ENCODE measurements around the gene NEK4. TPM values are rescaled to one million over a fixed set of nuclear protein-coding genes. Genes with fewer than 3 reads are reported as not detected.
"Not testable (repeated sequence)": the region's sequence is repeated elsewhere in the genome, so short reads cannot be mapped to it uniquely, and the experiment has no call there.

Gene NEK4
- total and polyA plus RNA-seq, 7 experiments from 2014 or later = 9.0 to 28.4 (median 15.4) TPM

GRCh38 chr3:52779837-52780585 lies 9.3 kb upstream of the NEK4 start:
- no peak overlapping the region for H3K27ac ChIP-seq (ENCODE audit: low read depth, low read length)
- no peak overlapping the region for H3K4me3 Mint-ChIP-seq
- no peak overlapping the region for H3K4me3 ChIP-seq (ENCODE audit: low read length)
- H3K27ac Mint-ChIP-seq = no peak overlapping the region
- ATAC-seq = peak; percentile 10
- H3K9me3 ChIP-seq (ENCODE audit: control insufficient read depth in 2 of 3, low read length in 3 of 3) = no peaks in the 10 kb centered on the region
- H3K36me3 ChIP-seq (ENCODE audit: control insufficient read depth in 2 of 3, insufficient read depth in 3 of 3, low read length in 3 of 3) = no peaks in the 10 kb centered on the region
- CTCF ChIA-PET = no interaction called here
- H3K36me3 Mint-ChIP-seq = no peaks in the 10 kb centered on the region
- H3K9me3 Mint-ChIP-seq = no peaks in the 10 kb centered on the region
- no peaks in the 10 kb centered on the region for H3K4me1 ChIP-seq (ENCODE audit: control insufficient read depth in 2 of 2, insufficient read depth in 2 of 2, low read length in 2 of 2)
- H3K27me3 ChIP-seq (ENCODE audit: control insufficient read depth in 2 of 2, insufficient read depth in 2 of 2, low read length in 2 of 2) = no peaks in the 10 kb centered on the region
- intact Hi-C loops (cut with micrococcal nuclease) = loop anchor here in 1 of 2 donors (10.0 kb wide), 1 partner anchor 265 kb away; the partner anchor contains the start of gene SFMBT1
- POLR2A ChIA-PET = no interaction called here
- H3K27me3 Mint-ChIP-seq = peaks cover 0 to 14% (median 3%) of the 10 kb centered on the region in 5 donors
- DNase-seq = no peak
- peaks cover 0 to 11% (median 0%) of the 10 kb centered on the region in 7 donors for H3K4me1 Mint-ChIP-seq

- H3K27me3 ChIP-seq (ENCODE audit: control insufficient read depth in 2 of 2, insufficient read depth in 2 of 2, low read length in 2 of 2) = no peaks in the 10 kb centered on the region
- intact Hi-C loops (cut with micrococcal nuclease) = loop anchor here in 1 of 2 donors (10.0 kb wide), 1 partner anchor 266 kb away; the partner anchor contains the start of gene SFMBT1
- peak; percentile 84 for ATAC-seq
Measured at GRCh38 chr3:52779011-52779836, 8.5 kb upstream of the NEK4 start.

GRCh38 chr3:52777959-52778805 lies 7.4 kb upstream of the NEK4 start:
- no peaks in the 10 kb centered on the region for H3K9me3 ChIP-seq (ENCODE audit: control insufficient read depth in 2 of 3, low read length in 3 of 3)
- no peak overlapping the region for H3K27ac ChIP-seq (ENCODE audit: low read depth, low read length)
- no peak overlapping the region for H3K4me3 ChIP-seq (ENCODE audit: low read length)
- peaks cover 0 to 11% (median 0%) of the 10 kb centered on the region in 7 donors for H3K4me1 Mint-ChIP-seq
- POLR2A ChIA-PET = no interaction called here
- no peaks in the 10 kb centered on the region for H3K4me1 ChIP-seq (ENCODE audit: control insufficient read depth in 2 of 2, insufficient read depth in 2 of 2, low read length in 2 of 2)
- H3K36me3 Mint-ChIP-seq = no peaks in the 10 kb centered on the region
- CTCF ChIA-PET = no interaction called here
- no peaks in the 10 kb centered on the region for H3K9me3 Mint-ChIP-seq
- H3K27me3 Mint-ChIP-seq = peaks cover 0 to 14% (median 3%) of the 10 kb centered on the region in 5 donors
- intact Hi-C loops (cut with micrococcal nuclease) = loop anchor here in 1 of 2 donors (10.0 kb wide), 1 partner anchor 267 kb away; the partner anchor contains the start of gene SFMBT1
- H3K27ac Mint-ChIP-seq = no peak overlapping the region
- DNase-seq = peak in 1 of 9 donors; percentile 15
- no peak overlapping the region for H3K4me3 Mint-ChIP-seq
- no peak for ATAC-seq
- no peaks in the 10 kb centered on the region for H3K36me3 ChIP-seq (ENCODE audit: control insufficient read depth in 2 of 3, insufficient read depth in 3 of 3, low read length in 3 of 3)
- no peaks in the 10 kb centered on the region for H3K27me3 ChIP-seq (ENCODE audit: control insufficient read depth in 2 of 2, insufficient read depth in 2 of 2, low read length in 2 of 2)

More at GRCh38 chr3:52779011-52779836, 8.5 kb upstream of the NEK4 start:
- peaks cover 0 to 14% (median 3%) of the 10 kb centered on the region in 5 donors for H3K27me3 Mint-ChIP-seq
- ChIA-PET CTCF (no interaction called here), POLR2A (no interaction called here)
- H3K27ac Mint-ChIP-seq = no peak overlapping the region
- no peak for DNase-seq
- no peaks in the 10 kb centered on the region for H3K9me3 Mint-ChIP-seq
- no peaks in the 10 kb centered on the region for H3K4me1 ChIP-seq (ENCODE audit: control insufficient read depth in 2 of 2, insufficient read depth in 2 of 2, low read length in 2 of 2)
- no peak overlapping the region for H3K4me3 ChIP-seq (ENCODE audit: low read length)
- H3K4me1 Mint-ChIP-seq = peaks cover 0 to 11% (median 0%) of the 10 kb centered on the region in 7 donors
- H3K27ac ChIP-seq (ENCODE audit: low read depth, low read length) = no peak overlapping the region
- H3K4me3 Mint-ChIP-seq = no peak overlapping the region
- no peaks in the 10 kb centered on the region for H3K36me3 Mint-ChIP-seq
- no peaks in the 10 kb centered on the region for H3K9me3 ChIP-seq (ENCODE audit: control insufficient read depth in 2 of 3, low read length in 3 of 3)
- H3K36me3 ChIP-seq (ENCODE audit: control insufficient read depth in 2 of 3, insufficient read depth in 3 of 3, low read length in 3 of 3) = no peaks in the 10 kb centered on the region

DNA sequence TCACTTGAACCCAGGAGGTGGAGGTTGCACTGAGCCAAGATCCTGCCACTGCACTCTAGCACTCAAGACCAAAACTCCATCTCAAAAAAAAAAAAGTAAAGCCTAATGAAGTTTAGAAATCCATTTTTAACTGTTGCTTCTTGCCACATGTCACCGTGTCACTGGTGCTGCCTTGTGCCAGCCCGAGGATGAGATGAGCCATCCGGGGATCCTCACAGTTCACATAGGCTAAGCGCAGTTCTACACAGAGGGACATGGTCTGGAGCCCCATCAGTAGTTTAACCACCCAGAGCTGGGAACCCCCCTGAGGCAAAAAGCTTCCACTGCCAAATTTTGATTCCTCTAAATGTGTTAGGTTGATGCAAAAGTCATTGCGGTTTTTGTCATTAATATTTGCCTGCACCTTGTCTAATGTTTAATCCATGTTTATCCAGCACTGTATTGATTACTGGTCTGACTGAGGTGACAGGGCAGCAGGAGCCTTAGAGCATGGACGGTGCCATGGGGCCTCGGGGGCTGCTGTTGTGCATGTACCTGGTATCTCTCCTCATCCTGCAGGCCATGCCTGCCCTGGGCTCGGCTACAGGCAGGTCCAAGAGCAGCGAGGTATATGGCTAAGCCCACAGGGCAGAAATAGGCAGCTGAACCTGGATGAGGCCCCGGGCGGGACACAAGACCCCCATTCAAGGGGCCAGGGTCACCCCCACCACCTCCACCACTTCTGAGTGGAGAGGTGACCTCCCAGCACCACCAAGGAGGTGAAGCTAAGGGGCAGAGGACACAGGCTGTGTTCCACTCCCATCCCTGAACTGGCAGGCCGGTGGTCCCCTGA lies 6.6 kb upstream of the NEK4 start, which contains the start of gene ITIH1:
Gene ITIH1 (plus strand): TSS at position 473 of the 832 bp plus-strand sequence. CDS start 17 bp downstream, at position 490.
- intact Hi-C loops (cut with micrococcal nuclease) = loop anchor here in 1 of 2 donors (10.0 kb wide), 1 partner anchor 267 kb away; the partner anchor contains the start of gene SFMBT1
- H3K36me3 Mint-ChIP-seq = no peaks in the 10 kb centered on the region
- H3K9me3 ChIP-seq (ENCODE audit: control insufficient read depth in 2 of 3, low read length in 3 of 3) = no peaks in the 10 kb centered on the region
- H3K27ac ChIP-seq (ENCODE audit: low read depth, low read length) = no peak within 1 kb of the TSS
- POLR2A ChIA-PET = no interaction called here
- H3K4me1 ChIP-seq (ENCODE audit: control insufficient read depth in 2 of 2, insufficient read depth in 2 of 2, low read length in 2 of 2) = no peaks in the 10 kb centered on the region
- DNase-seq (peak in 1 of 9 donors; percentile 17), ATAC-seq (no peak)
- H3K27me3 ChIP-seq (ENCODE audit: control insufficient read depth in 2 of 2, insufficient read depth in 2 of 2, low read length in 2 of 2) = no peaks in the 10 kb centered on the region
- H3K27me3 Mint-ChIP-seq = peaks cover 0 to 11% (median 3%) of the 10 kb centered on the region in 5 donors
- H3K9me3 Mint-ChIP-seq = peaks cover 0 to 2% (median 0%) of the 10 kb centered on the region in 11 donors
- no peak within 1 kb of the TSS for H3K4me3 Mint-ChIP-seq
- CTCF ChIA-PET = no interaction called here
- H3K4me1 Mint-ChIP-seq = peaks cover 0 to 11% (median 0%) of the 10 kb centered on the region in 7 donors
- H3K4me3 ChIP-seq (ENCODE audit: low read length) = no peak within 1 kb of the TSS
- H3K27ac Mint-ChIP-seq = no peak within 1 kb of the TSS
- H3K36me3 ChIP-seq (ENCODE audit: control insufficient read depth in 2 of 3, insufficient read depth in 3 of 3, low read length in 3 of 3) = no peaks in the 10 kb centered on the region

- H3K4me3 Mint-ChIP-seq; POLR2A ChIA-PET; H3K27ac ChIP-seq (ENCODE audit: low read depth, low read length); H3K27ac Mint-ChIP-seq; H3K27me3 Mint-ChIP-seq; H3K36me3 Mint-ChIP-seq; H3K9me3 Mint-ChIP-seq; H3K4me1 ChIP-seq (ENCODE audit: control insufficient read depth in 2 of 2, insufficient read depth in 2 of 2, low read length in 2 of 2); H3K27me3 ChIP-seq (ENCODE audit: control insufficient read depth in 2 of 2, insufficient read depth in 2 of 2, low read length in 2 of 2); ATAC-seq; H3K9me3 ChIP-seq (ENCODE audit: control insufficient read depth in 2 of 3, low read length in 3 of 3); DNase-seq; H3K4me3 ChIP-seq (ENCODE audit: low read length); H3K36me3 ChIP-seq (ENCODE audit: control insufficient read depth in 2 of 3, insufficient read depth in 3 of 3, low read length in 3 of 3); CTCF ChIA-PET: not testable (repeated sequence)
- H3K4me1 Mint-ChIP-seq = peaks cover 0 to 10% (median 4%) of the 10 kb centered on the region in 7 donors
- intact Hi-C loops (cut with micrococcal nuclease) = loop anchor here in 1 of 2 donors (10.0 kb wide), 1 partner anchor 268 kb away; the partner anchor contains the start of gene SFMBT1
Measured at GRCh38 chr3:52776486-52776885, 5.7 kb upstream of the NEK4 start.

All from naive thymus-derived CD4-positive, alpha-beta T cell (primary cell).